A673 (cell line): Measurements from ENCODE around the gene SLC35E3. TPM values are rescaled to one million over a fixed set of nuclear protein-coding genes. Genes with fewer than 3 reads are reported as not detected.

ENCODE experiments used
- BruUV-seq: library from RNA; stranded (reverse); fragments of 400-500 nt; replicated peaks from 2 replicates; lab custom pipeline; 2021; lab: Mats Ljungman, UMichigan
- CTCF ChIA-PET: fragments of 300-600 bp; sonication (Branson Sonifier 250); formaldehyde crosslinking; loops from one replicate; lab custom pipeline; 2022; ENCODE audit warnings: antibody characterized with exemption; lab: Charles Lee
- POLR2A ChIA-PET: fragments of 300-600 bp; sonication (Branson Sonifier 250); formaldehyde crosslinking; loops from one replicate; lab custom pipeline; 2022; ENCODE audit warnings: antibody characterized with exemption; ENCODE audit not compliant: low non-redundant PET; lab: Charles Lee
- DNase-seq: peaks from one replicate; pipeline ENCODE4 v3.0.0-alpha.2; 2015; ENCODE audit warnings: low spot score
- H3K27ac ChIP-seq: fragments of 200-600 bp; sonication (generic); 2 replicates; pipeline ENCODE4 v1.5.1; 2016; ENCODE audit warnings: mixed run types, low read depth, mild to moderate bottlenecking, mixed read lengths, antibody characterized with exemption, low read length; ENCODE audit not compliant: poor library complexity, severe bottlenecking
- H3K27me3 ChIP-seq: fragments of 200-600 bp; sonication (generic); replicated peaks from 2 replicates; pipeline ENCODE4 v1.6.1; 2017; ENCODE audit warnings: mixed run types, low read depth, mild to moderate bottlenecking, mixed read lengths, antibody characterized with exemption, low read length; ENCODE audit not compliant: insufficient read depth, poor library complexity
- H3K36me3 ChIP-seq: fragments of 200-600 bp; sonication (generic); 2 replicates; pipeline ENCODE4 v1.6.1; 2016; ENCODE audit warnings: mixed run types, mild to moderate bottlenecking, mixed read lengths, antibody characterized with exemption, low read length; ENCODE audit not compliant: insufficient read depth, poor library complexity, severe bottlenecking
- H3K4me1 ChIP-seq: fragments of 200-600 bp; sonication (generic); 2 replicates; pipeline ENCODE4 v1.6.1; 2017; ENCODE audit warnings: mixed run types, mild to moderate bottlenecking, mixed read lengths, antibody characterized with exemption, low read length; ENCODE audit not compliant: insufficient read depth, poor library complexity, severe bottlenecking
- H3K4me3 ChIP-seq: fragments of 200-600 bp; sonication (generic); 2 replicates; pipeline ENCODE4 v1.5.1; 2016; ENCODE audit warnings: low read depth, mixed run types, mild to moderate bottlenecking, mixed read lengths, low read length; ENCODE audit not compliant: poor library complexity, severe bottlenecking
- H3K9me3 ChIP-seq: fragments of 200-600 bp; sonication (generic); 2 replicates; pipeline ENCODE4 v1.6.1; 2016; ENCODE audit warnings: mixed run types, low read depth, mild to moderate bottlenecking, mixed read lengths, antibody characterized with exemption, low read length; ENCODE audit not compliant: poor library complexity, severe bottlenecking
- CTCF ChIP-seq: fragments of 300-800, 200-600 bp; sonication (generic); conservative IDR thresholded peaks from 2 replicates; pipeline ENCODE4 v1.5.1; 2017; ENCODE audit warnings: low read depth, mild to moderate bottlenecking, antibody characterized with exemption, low read length, moderate library complexity, mixed read lengths
- EZH2 ChIP-seq: fragments of 200-600 bp; sonication (generic); IDR thresholded peaks from 2 replicates; pipeline ENCODE4 v1.6.1; 2017; ENCODE audit warnings: borderline replicate concordance, low read depth, mild to moderate bottlenecking, mixed read lengths, antibody characterized with exemption, low read length; ENCODE audit not compliant: poor library complexity, severe bottlenecking
- intact Hi-C: fragments of 100-400 bp; cut with micrococcal nuclease; formaldehyde crosslinking; loops from one replicate; pipeline ENCODE4 v1.10.0; 2022; ENCODE audit not compliant: unreplicated experiment
- total RNA-seq: library from RNA; stranded (reverse); gene quantifications from 2 replicates; pipeline ENCODE4 v1.2.3, GENCODE V29; 2021

The SLC35E3 gene
- total RNA-seq, 1 experiment from 2014 or later, result 10.1 TPM

GRCh38 chr12:68766646-68767045, 20.7 kb downstream of the SLC35E3 start:
- Histone ChIP-seq H3K27ac (no peak overlapping the region), H3K36me3 (peaks cover under 1% of the 10 kb centered on the region), H3K9me3 (no peaks in the 10 kb centered on the region), H3K4me1 (no peaks in the 10 kb centered on the region), H3K27me3 (no peaks in the 10 kb centered on the region), H3K4me3 (no peak overlapping the region)
- DNase-seq, result no peak
- intact Hi-C loops, result no loop called here
- no TSS peak for BruUV-seq
- no peak for TF ChIP-seq EZH2
- TF ChIP-seq CTCF, result no peak
- POLR2A ChIA-PET, result interaction anchor here (0.6 kb wide), 1 partner anchor 112 kb away, joined by 4 read pairs; no protein-coding TSS in a partner anchor
- CTCF ChIA-PET, result interaction anchor here (0.7 kb wide), 1 partner anchor 361 kb away, joined by 8 read pairs; no protein-coding TSS in a partner anchor

- no TSS peak for BruUV-seq
- no peaks in the 10 kb centered on the region for H3K4me1 ChIP-seq
- TF ChIP-seq CTCF (no peak), EZH2 (no peak)
- H3K4me3 ChIP-seq, result no peak overlapping the region
- POLR2A ChIA-PET, result no interaction called here
- no peak overlapping the region for H3K27ac ChIP-seq
- intact Hi-C loops, result no loop called here
- H3K27me3 ChIP-seq, result no peaks in the 10 kb centered on the region
- no peaks in the 10 kb centered on the region for H3K9me3 ChIP-seq
- H3K36me3 ChIP-seq, result no peaks in the 10 kb centered on the region
- CTCF ChIA-PET, result interaction anchor here (0.7 kb wide), 1 partner anchor 361 kb away, joined by 8 read pairs; no protein-coding TSS in a partner anchor
- DNase-seq, result no peak
These were observed 21.2 kb downstream of the SLC35E3 start for GRCh38 chr12:68767191-68767590.

DNA sequence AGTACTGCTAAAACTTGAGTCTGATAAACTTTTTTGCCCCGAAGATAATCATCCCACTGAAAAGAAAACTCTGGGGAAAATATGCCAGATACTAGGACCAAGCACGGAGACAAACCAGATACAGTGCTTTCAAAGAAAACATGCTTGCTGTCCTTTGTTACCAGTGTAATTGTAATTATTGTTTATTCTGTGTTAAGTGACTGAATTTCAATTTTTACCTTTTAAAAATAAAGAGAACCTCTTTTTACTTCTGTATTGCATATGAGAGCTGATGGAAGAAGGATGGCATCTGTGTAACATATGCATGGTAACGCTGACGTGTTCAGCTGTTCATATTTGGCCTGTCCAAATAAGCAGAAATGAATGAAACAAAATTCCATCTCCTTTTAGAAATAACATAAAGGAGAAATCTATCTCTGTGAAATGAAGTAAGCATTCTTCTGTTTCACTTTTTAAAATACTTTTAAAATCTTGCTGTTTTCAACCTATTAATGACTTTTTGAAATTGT, 22.5 kb downstream of the SLC35E3 start:
- ChIA-PET POLR2A (no interaction called here), CTCF (no interaction called here)
- H3K4me1 ChIP-seq, result no peaks in the 10 kb centered on the region
- TF ChIP-seq EZH2 (no peak), CTCF (no peak)
- DNase-seq, result no peak
- H3K27ac ChIP-seq, result no peak overlapping the region
- H3K36me3 ChIP-seq, result no peaks in the 10 kb centered on the region
- no peak overlapping the region for H3K4me3 ChIP-seq
- BruUV-seq, result no TSS peak
- H3K27me3 ChIP-seq, result no peaks in the 10 kb centered on the region
- H3K9me3 ChIP-seq, result no peaks in the 10 kb centered on the region
- intact Hi-C loops, result no loop called here
